B cell (primary cell): ENCODE data around the gene FBXL14.

Source experiments
- CTCF ChIP-seq: fragments of 200-600 bp; IDR thresholded peaks from one replicate; pipeline ENCODE4 v1.8.0; 2022; ENCODE audit warnings: antibody characterized with exemption, mild to moderate bottlenecking
- EZH2 ChIP-seq: IDR thresholded peaks from 2 replicates; pipeline ENCODE4 v1.6.1; 2012; ENCODE audit warnings: borderline replicate concordance, low read depth, mild to moderate bottlenecking, moderate library complexity, low read length; ENCODE audit not compliant: insufficient read depth, poor library complexity, severe bottlenecking

GRCh38 chr12:1587927-1588574 lies 6.3 kb downstream of the FBXL14 start:
- no peak for TF ChIP-seq EZH2
- TF ChIP-seq CTCF: no peak
